Neural progenitor cell (in vitro differentiated cells): Measurements from ENCODE around the gene TADA2A.

Source experiments
- EZH2 ChIP-seq: fragments of 200-600 bp; sonication (generic); IDR thresholded peaks from 2 replicates; pipeline ENCODE4 v1.6.1; 2017; ENCODE audit warnings: antibody characterized with exemption, mild to moderate bottlenecking, moderate library complexity
- EZH2phosphoT487 ChIP-seq: fragments of 200-600 bp; sonication (generic); IDR thresholded peaks from 2 replicates; pipeline ENCODE4 v1.6.1; 2017; ENCODE audit warnings: antibody characterized with exemption
- TF ChIP-seq, protein P1 (sequence below): fragments of 200-600 bp; sonication (generic); IDR thresholded peaks from 2 replicates; pipeline ENCODE4 v1.5.1; 2017; ENCODE audit warnings: antibody characterized with exemption, mild to moderate bottlenecking

DNA sequence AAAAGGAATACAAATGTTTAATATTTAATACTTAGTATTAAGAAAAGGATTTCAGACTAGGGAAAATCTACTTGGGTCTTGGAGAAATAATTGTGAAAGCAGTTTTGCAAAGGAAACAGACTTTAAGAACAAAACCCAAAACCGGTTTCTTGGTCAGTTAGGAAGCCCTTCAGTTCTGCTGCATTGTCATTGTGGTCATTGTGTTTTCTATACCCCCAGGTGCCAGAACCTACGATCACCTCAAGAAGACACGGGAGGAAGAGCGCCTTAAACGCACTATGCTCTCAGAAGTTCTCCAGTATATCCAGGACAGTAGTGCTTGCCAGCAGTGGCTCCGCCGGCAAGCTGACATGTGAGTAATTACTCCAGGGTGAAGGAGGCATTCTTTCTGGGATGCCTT is 63.5 kb downstream of the TADA2A start:
- TF ChIP-seq, protein P1, sequence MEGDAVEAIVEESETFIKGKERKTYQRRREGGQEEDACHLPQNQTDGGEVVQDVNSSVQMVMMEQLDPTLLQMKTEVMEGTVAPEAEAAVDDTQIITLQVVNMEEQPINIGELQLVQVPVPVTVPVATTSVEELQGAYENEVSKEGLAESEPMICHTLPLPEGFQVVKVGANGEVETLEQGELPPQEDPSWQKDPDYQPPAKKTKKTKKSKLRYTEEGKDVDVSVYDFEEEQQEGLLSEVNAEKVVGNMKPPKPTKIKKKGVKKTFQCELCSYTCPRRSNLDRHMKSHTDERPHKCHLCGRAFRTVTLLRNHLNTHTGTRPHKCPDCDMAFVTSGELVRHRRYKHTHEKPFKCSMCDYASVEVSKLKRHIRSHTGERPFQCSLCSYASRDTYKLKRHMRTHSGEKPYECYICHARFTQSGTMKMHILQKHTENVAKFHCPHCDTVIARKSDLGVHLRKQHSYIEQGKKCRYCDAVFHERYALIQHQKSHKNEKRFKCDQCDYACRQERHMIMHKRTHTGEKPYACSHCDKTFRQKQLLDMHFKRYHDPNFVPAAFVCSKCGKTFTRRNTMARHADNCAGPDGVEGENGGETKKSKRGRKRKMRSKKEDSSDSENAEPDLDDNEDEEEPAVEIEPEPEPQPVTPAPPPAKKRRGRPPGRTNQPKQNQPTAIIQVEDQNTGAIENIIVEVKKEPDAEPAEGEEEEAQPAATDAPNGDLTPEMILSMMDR = no peak
- TF ChIP-seq EZH2 (no peak), EZH2phosphoT487 (no peak)
